IMR-90 (cell line): ENCODE measurements around the gene GTF2A2.

ENCODE experiments used
- CEBPB ChIP-seq: IDR thresholded peaks from 2 replicates; pipeline ENCODE4 v1.6.1; 2012; ENCODE audit warnings: low read depth, low read length, improper control_type of control experiment
- CHD1 ChIP-seq: IDR thresholded peaks from 2 replicates; pipeline ENCODE4 v1.6.1; 2012; ENCODE audit warnings: low read depth, low read length, improper control_type of control experiment
- MAFK ChIP-seq: IDR thresholded peaks from 2 replicates; pipeline ENCODE4 v1.6.1; 2012; ENCODE audit warnings: low read depth, low read length, improper control_type of control experiment
- MAZ ChIP-seq: IDR thresholded peaks from 2 replicates; pipeline ENCODE4 v1.6.1; 2012; ENCODE audit warnings: low read depth, mild to moderate bottlenecking, low read length, improper control_type of control experiment, moderate library complexity, borderline replicate concordance
- MXI1 ChIP-seq: IDR thresholded peaks from 2 replicates; pipeline ENCODE4 v1.6.1; 2012; ENCODE audit warnings: low read depth, mild to moderate bottlenecking, low read length, moderate library complexity, borderline replicate concordance
- POLR2A ChIP-seq: IDR thresholded peaks from 2 replicates; pipeline ENCODE4 v1.6.1; 2012; ENCODE audit warnings: mild to moderate bottlenecking, low read depth, low read length
- RAD21 ChIP-seq: IDR thresholded peaks from 2 replicates; pipeline ENCODE4 v1.6.1; 2012; ENCODE audit warnings: low read length, improper control_type of control experiment
- RCOR1 ChIP-seq: IDR thresholded peaks from 2 replicates; pipeline ENCODE4 v1.6.1; 2012; ENCODE audit warnings: mild to moderate bottlenecking, low read length, improper control_type of control experiment; ENCODE audit not compliant: insufficient replicate concordance
- TF ChIP-seq, protein P1 (sequence below): conservative IDR thresholded peaks from 2 replicates; pipeline ENCODE4 v1.5.1; 2012; ENCODE audit warnings: mild to moderate bottlenecking, low read depth, low read length, improper control_type of control experiment
- TF ChIP-seq, protein P2 (sequence below): fragments of 150-350 bp; IDR thresholded peaks from 2 replicates; pipeline ENCODE4 v1.6.1; 2016; ENCODE audit warnings: low read depth, mild to moderate bottlenecking, low read length, moderate library complexity, borderline replicate concordance
- TF ChIP-seq, protein P3 (sequence below): fragments of 150-350 bp; IDR thresholded peaks from 2 replicates; pipeline ENCODE4 v1.6.1; 2017; ENCODE audit warnings: mild to moderate bottlenecking, antibody characterized with exemption, low read length, low read depth

DNA sequence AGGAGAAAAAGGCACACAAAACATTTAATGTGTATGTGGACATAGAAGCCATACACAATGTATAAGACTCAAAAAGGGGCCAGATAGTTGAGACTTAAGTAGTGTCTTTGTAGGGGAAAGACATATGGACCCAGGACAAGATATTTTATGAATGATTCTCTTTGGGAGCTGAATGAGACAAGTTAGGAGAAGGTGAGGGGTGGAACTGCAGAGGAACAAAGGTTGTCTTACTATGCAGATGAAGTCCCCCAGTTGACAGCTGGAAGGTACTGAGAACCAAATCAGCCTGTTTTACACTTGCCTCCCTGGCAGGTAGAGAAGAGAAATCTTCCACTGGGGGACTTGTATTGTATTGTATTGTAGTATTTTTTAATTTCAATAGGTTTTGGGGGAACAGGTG lies 60.7 kb downstream of the GTF2A2 start:
- no peak for TF ChIP-seq MAFK
- TF ChIP-seq, protein P1, sequence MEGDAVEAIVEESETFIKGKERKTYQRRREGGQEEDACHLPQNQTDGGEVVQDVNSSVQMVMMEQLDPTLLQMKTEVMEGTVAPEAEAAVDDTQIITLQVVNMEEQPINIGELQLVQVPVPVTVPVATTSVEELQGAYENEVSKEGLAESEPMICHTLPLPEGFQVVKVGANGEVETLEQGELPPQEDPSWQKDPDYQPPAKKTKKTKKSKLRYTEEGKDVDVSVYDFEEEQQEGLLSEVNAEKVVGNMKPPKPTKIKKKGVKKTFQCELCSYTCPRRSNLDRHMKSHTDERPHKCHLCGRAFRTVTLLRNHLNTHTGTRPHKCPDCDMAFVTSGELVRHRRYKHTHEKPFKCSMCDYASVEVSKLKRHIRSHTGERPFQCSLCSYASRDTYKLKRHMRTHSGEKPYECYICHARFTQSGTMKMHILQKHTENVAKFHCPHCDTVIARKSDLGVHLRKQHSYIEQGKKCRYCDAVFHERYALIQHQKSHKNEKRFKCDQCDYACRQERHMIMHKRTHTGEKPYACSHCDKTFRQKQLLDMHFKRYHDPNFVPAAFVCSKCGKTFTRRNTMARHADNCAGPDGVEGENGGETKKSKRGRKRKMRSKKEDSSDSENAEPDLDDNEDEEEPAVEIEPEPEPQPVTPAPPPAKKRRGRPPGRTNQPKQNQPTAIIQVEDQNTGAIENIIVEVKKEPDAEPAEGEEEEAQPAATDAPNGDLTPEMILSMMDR, result no peak
- TF ChIP-seq, protein P2, sequence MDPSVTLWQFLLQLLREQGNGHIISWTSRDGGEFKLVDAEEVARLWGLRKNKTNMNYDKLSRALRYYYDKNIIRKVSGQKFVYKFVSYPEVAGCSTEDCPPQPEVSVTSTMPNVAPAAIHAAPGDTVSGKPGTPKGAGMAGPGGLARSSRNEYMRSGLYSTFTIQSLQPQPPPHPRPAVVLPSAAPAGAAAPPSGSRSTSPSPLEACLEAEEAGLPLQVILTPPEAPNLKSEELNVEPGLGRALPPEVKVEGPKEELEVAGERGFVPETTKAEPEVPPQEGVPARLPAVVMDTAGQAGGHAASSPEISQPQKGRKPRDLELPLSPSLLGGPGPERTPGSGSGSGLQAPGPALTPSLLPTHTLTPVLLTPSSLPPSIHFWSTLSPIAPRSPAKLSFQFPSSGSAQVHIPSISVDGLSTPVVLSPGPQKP, result no peak
- TF ChIP-seq MAZ, result no peak
- no peak for TF ChIP-seq RCOR1
- no peak for TF ChIP-seq POLR2A
- no peak for TF ChIP-seq RAD21
- TF ChIP-seq, protein P3, sequence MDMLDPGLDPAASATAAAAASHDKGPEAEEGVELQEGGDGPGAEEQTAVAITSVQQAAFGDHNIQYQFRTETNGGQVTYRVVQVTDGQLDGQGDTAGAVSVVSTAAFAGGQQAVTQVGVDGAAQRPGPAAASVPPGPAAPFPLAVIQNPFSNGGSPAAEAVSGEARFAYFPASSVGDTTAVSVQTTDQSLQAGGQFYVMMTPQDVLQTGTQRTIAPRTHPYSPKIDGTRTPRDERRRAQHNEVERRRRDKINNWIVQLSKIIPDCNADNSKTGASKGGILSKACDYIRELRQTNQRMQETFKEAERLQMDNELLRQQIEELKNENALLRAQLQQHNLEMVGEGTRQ, result no peak
- TF ChIP-seq CEBPB, result no peak
- no peak for TF ChIP-seq CHD1
- no peak for TF ChIP-seq MXI1
